ENCODE results near the gene PLXNB1. TPM values are rescaled to one million over a fixed set of nuclear protein-coding genes. Genes with fewer than 3 reads are reported as not detected.

The PLXNB1 gene
- total and polyA plus RNA-seq, 4 experiments from 2014 or later, result 0.48 to 5.0 (median 2.6) TPM; not detected in 1

DNA sequence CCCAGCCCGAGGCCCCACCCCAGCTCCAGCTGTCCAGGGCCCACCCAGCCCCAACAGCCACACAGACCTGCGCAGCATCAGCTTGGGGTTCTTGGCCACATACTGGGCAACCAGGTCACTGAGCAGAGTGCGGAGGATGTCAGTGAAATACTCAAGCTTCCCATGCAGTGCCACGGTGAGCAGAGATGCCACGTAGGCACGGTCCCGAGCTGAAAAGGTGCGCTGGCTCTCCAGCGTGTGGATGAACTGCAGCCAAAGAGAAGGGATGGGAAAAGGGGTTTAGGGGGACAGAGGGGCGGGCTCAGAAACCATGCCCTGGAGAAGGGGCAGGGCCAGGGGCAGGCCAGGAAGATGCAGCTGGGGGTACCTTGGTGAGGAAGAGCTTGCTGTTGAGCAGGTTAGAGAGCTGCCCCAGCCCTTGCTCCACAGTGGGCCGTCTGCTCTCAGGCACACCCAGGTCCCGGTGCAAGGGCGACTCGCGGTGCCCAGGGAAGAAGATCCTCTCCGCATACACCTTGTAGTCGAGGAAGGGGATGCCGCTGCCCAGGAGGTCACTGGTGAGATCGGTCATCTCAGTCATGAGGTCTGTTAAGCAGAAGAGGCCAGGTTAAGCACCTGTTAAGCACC lies 17.4 kb downstream of the PLXNB1 start:
- intact Hi-C loops (cut with micrococcal nuclease), result no loop called here
- no peak overlapping the region for H3K27ac Mint-ChIP-seq
- no peak for DNase-seq

DNA sequence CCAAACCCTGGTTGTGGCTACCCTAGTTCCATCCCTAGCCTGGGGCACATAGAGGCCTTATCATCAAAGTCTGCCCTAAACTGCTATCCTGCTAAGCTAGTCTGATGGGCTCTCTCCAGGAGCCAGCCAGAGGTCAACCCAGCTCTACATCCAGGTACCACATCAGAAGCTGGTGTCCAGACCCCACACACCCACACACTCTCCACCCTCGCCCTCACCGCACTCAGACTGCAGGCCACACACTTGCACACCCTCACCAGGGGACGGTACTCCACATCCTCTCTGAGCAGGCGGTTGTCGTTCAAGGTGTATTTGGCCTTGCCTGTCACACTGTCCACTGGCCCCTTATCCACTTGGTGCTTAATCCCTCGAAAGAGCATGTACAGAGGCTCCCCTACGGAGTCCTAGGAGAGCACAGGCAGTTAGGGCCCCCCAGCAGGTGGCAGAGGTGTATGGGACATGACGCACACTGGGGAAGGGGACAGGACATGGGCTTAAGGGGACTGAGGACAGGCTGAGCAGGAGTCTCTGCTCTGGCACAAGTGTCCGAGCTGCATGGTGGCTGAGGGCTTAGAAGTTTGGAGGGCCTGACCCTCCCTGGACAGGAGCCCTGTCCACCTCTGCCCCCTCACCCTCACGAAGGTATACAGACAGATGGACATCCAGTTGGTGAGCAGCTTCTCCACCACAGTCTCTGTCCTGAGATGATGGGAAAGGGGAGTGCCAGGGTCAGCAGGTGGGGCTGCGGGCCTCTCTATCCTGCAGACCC lies 18.1 kb downstream of the PLXNB1 start:
- no peak for DNase-seq
- no peak overlapping the region for H3K4me3 ChIP-seq (ENCODE audit: low read length in 2 of 2)
- Mint-ChIP-seq H3K27ac (no peak overlapping the region), H3K36me3 (no peaks in the 10 kb centered on the region), H3K9me3 (peaks cover 0 to 1% (median 0%) of the 10 kb centered on the region in 8 donors), H3K4me3 (no peak overlapping the region), H3K27me3 (no peaks in the 10 kb centered on the region), H3K4me1 (no peaks in the 10 kb centered on the region)
- no peaks in the 10 kb centered on the region for H3K27me3 ChIP-seq (ENCODE audit: insufficient read depth, low read length)
- no peaks in the 10 kb centered on the region for H3K4me1 ChIP-seq (ENCODE audit: insufficient read depth, low read length)
- no peaks in the 10 kb centered on the region for H3K9me3 ChIP-seq (ENCODE audit: control insufficient read depth in 1 of 2, low read length in 2 of 2)
- ChIA-PET POLR2A (ENCODE audit: partially characterized antibody) (no interaction called here), CTCF (ENCODE audit: partially characterized antibody) (interaction anchor here (0.9 to 13.7 kb wide), 4 partner anchors 11 to 24 kb away, joined by 5 to 381 read pairs (median 6); partner anchors contain the start of gene PLXNB1)
- H3K36me3 ChIP-seq (ENCODE audit: insufficient read depth, low read length), result no peaks in the 10 kb centered on the region
- intact Hi-C loops (cut with micrococcal nuclease), result no loop called here
- no peak overlapping the region for H3K27ac ChIP-seq (ENCODE audit: low read depth, low read length)

More for the DNA sequence above, 17.4 kb downstream of the PLXNB1 start:
- no peaks in the 10 kb centered on the region for H3K4me1 ChIP-seq (ENCODE audit: insufficient read depth, low read length)
- Mint-ChIP-seq H3K4me3 (no peak overlapping the region), H3K36me3 (no peaks in the 10 kb centered on the region), H3K9me3 (peaks cover 0 to 1% (median 0%) of the 10 kb centered on the region in 8 donors), H3K4me1 (no peaks in the 10 kb centered on the region), H3K27me3 (no peaks in the 10 kb centered on the region)
- CTCF ChIA-PET (ENCODE audit: partially characterized antibody), result interaction anchor here (0.9 to 1.5 kb wide), 2 partner anchors 12 to 24 kb away, joined by 6 to 7 read pairs; no protein-coding TSS in a partner anchor
- H3K27ac ChIP-seq (ENCODE audit: low read depth, low read length), result no peak overlapping the region
- H3K4me3 ChIP-seq (ENCODE audit: low read length in 2 of 2), result no peak overlapping the region
- no peaks in the 10 kb centered on the region for H3K9me3 ChIP-seq (ENCODE audit: control insufficient read depth in 1 of 2, low read length in 2 of 2)
- no peaks in the 10 kb centered on the region for H3K27me3 ChIP-seq (ENCODE audit: insufficient read depth, low read length)
- POLR2A ChIA-PET (ENCODE audit: partially characterized antibody), result no interaction called here
- no peaks in the 10 kb centered on the region for H3K36me3 ChIP-seq (ENCODE audit: insufficient read depth, low read length)

DNA sequence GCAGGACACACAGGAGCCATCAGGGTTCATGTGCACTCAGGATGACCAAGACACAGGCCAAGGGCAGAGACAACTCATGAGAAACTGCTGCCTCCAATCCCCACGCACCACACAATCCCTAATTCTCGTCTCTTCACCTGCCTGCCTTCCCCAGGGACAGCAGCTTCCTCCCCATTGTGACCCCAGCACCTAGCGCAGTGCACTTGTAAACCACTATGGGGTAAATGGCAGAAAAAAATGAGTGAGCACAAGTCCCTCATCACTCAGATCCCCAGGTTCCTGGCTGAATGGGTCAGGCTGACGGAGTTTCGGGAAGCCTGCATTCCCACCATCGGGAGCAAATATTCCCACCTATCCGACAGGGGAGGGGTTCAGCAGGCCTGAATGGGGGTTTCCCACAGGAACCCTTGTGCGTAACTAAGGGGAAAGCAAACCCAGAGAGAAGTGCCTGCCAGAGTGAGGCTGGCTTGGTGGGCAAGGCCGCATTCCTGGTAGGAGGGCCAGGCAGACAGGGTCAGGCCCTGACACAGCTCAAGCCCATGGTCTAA lies 18.8 kb downstream of the PLXNB1 start:
- H3K4me3 ChIP-seq (ENCODE audit: low read length in 2 of 2), result no peak overlapping the region
- CTCF ChIA-PET (ENCODE audit: partially characterized antibody), result interaction anchor here (1.4 to 13.7 kb wide), 3 partner anchors 11 to 145 kb away, joined by 3 to 381 read pairs (median 5); partner anchors contain the start of genes PFKFB4 and PLXNB1
- Mint-ChIP-seq H3K27me3 (no peaks in the 10 kb centered on the region), H3K9me3 (peaks cover 0 to 1% (median 0%) of the 10 kb centered on the region in 8 donors), H3K4me3 (no peak overlapping the region), H3K4me1 (no peaks in the 10 kb centered on the region), H3K27ac (no peak overlapping the region), H3K36me3 (no peaks in the 10 kb centered on the region)
- no peak for DNase-seq
- H3K9me3 ChIP-seq (ENCODE audit: control insufficient read depth in 1 of 2, low read length in 2 of 2), result no peaks in the 10 kb centered on the region
- no peaks in the 10 kb centered on the region for H3K36me3 ChIP-seq (ENCODE audit: insufficient read depth, low read length)
- H3K4me1 ChIP-seq (ENCODE audit: insufficient read depth, low read length), result no peaks in the 10 kb centered on the region
- no peaks in the 10 kb centered on the region for H3K27me3 ChIP-seq (ENCODE audit: insufficient read depth, low read length)
- intact Hi-C loops (cut with micrococcal nuclease), result no loop called here
- H3K27ac ChIP-seq (ENCODE audit: low read depth, low read length), result no peak overlapping the region
- POLR2A ChIA-PET (ENCODE audit: partially characterized antibody), result no interaction called here

DNA sequence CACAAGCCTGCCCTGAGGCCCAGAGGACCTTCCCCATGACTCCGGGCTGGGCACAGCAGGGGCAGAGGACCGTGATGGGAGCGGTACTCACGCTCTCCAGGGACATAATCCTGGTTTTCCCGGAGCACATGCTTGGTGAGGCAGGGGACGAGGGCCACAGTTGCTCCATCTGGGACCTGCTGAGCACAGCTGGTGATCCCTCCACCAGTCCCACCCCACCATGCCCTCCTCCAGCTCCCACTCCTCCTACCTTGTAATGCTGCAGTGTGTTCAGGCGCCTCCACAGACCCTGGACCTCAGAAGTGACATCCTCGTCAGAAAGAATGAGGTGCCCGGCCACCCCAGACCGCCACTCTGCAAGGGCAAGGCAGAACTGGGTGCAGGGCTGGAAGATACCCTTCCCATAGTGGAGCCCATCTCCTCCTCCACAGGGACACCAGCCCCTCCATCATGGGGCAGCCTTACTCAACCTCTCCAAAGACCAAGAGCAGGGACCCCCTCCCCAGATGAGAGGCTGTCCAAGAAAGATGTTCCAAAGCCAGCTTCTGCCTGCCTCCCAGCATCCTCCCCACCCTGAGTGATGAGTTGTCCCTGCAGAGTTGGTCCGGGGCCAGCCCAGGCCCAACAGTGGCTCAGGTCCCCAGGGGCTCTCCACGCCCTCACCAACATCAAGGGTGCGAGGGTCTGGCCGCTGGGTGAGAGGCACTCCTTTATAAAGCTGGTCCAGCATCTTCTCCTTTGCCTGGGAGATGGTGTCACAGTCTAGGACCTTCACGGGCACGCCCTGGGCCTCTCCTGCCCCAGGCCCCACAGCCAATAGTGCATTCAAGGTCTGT lies 19.5 kb downstream of the PLXNB1 start:
- no peak overlapping the region for H3K4me3 ChIP-seq (ENCODE audit: low read length in 2 of 2)
- H3K27me3 ChIP-seq (ENCODE audit: insufficient read depth, low read length), result no peaks in the 10 kb centered on the region
- no peaks in the 10 kb centered on the region for H3K36me3 Mint-ChIP-seq
- no peak for DNase-seq
- H3K27ac ChIP-seq (ENCODE audit: low read depth, low read length), result no peak overlapping the region
- H3K4me3 Mint-ChIP-seq, result no peak overlapping the region
- H3K9me3 Mint-ChIP-seq, result peaks cover 0 to 1% (median 0%) of the 10 kb centered on the region in 8 donors
- intact Hi-C loops (cut with micrococcal nuclease), result no loop called here
- H3K27me3 Mint-ChIP-seq, result no peaks in the 10 kb centered on the region
- CTCF ChIA-PET (ENCODE audit: partially characterized antibody), result interaction anchor here (1.4 to 13.7 kb wide), 4 partner anchors 10 to 146 kb away, joined by 3 to 381 read pairs (median 6); partner anchors contain the start of genes PFKFB4 and PLXNB1
- POLR2A ChIA-PET (ENCODE audit: partially characterized antibody), result no interaction called here
- no peaks in the 10 kb centered on the region for H3K36me3 ChIP-seq (ENCODE audit: insufficient read depth, low read length)
- H3K4me1 ChIP-seq (ENCODE audit: insufficient read depth, low read length), result no peaks in the 10 kb centered on the region
- no peak overlapping the region for H3K27ac Mint-ChIP-seq
- H3K9me3 ChIP-seq (ENCODE audit: control insufficient read depth in 1 of 2, low read length in 2 of 2), result no peaks in the 10 kb centered on the region
- no peaks in the 10 kb centered on the region for H3K4me1 Mint-ChIP-seq

DNA sequence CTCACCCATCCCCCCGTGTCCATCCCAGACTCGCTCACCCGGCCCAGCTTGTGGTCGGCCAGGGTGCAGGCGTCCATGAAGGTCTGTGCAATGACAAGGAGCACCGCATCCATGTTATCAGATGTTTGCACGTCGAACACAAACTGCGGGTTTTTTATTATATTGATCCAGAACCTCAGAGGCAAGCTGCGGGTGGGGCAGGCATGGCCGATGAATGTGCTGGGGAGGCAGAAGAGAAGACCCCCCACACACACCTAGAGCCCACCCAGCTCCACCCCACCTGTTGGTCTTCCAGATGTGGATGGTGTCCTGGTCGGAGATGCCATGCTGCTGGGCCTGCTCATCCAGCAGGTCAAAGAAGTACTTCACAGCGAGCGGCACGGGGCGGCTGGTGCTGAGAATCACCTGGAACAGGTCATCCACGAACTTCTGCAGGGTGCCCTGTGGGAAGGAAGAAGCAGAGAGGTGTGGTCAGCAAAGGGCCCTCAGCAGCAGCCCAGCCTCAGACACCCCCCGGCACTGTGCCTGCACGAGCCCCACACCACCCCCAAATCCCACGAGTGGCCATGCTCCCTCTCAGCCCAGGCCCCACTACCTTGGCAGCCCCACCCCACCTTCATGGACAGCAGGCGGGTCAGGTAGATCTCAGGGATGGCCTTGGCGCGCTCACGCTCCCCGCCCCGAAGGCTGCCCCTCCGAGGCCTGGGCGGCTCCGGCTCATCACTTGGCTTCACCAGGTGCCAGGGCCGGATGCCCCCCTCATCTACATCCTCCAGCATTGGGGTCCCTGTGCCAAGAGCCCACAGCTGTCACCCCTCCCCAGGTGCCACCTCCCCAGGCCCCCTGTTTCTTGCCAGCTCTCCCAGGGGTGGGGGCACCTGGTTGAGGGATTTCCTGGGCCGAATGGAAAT lies 20.3 kb downstream of the PLXNB1 start:
- DNase-seq, result no peak
- Mint-ChIP-seq H3K9me3 (peaks cover 0 to 1% (median 0%) of the 10 kb centered on the region in 8 donors), H3K36me3 (no peaks in the 10 kb centered on the region), H3K27ac (no peak overlapping the region), H3K27me3 (no peaks in the 10 kb centered on the region), H3K4me3 (no peak overlapping the region), H3K4me1 (no peaks in the 10 kb centered on the region)
- Histone ChIP-seq H3K4me3 (ENCODE audit: low read length in 2 of 2) (no peak overlapping the region), H3K36me3 (ENCODE audit: insufficient read depth, low read length) (no peaks in the 10 kb centered on the region), H3K27me3 (ENCODE audit: insufficient read depth, low read length) (no peaks in the 10 kb centered on the region), H3K9me3 (ENCODE audit: control insufficient read depth in 1 of 2, low read length in 2 of 2) (no peaks in the 10 kb centered on the region), H3K27ac (ENCODE audit: low read depth, low read length) (no peak overlapping the region), H3K4me1 (ENCODE audit: insufficient read depth, low read length) (no peaks in the 10 kb centered on the region)
- ChIA-PET CTCF (ENCODE audit: partially characterized antibody) (interaction anchor here (1.4 to 13.7 kb wide), 4 partner anchors 9 to 147 kb away, joined by 3 to 381 read pairs (median 8); partner anchors contain the start of genes PFKFB4 and PLXNB1), POLR2A (ENCODE audit: partially characterized antibody) (no interaction called here)
- intact Hi-C loops (cut with micrococcal nuclease), result no loop called here

DNA sequence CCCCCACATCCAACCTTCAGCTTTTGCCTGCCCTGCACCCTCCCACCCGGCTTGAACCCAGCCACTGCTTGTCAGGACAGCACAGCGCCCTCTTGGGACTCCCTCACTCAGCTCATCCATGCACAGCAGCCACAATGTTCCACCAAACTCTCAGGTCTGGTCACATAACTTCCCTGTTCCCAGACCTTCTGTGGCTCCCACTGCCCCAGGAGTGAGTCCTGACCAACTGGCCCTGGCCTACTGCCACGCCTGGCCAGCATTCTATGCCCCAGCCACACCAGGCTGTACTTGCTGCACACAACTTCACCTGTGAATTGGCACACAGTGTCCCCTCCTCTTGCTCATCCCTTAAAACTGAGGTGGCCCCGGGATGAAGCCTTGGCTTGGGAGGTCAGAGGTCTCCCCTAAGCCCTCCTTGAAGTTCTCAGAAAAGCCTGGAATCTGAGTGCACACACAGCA lies 21.0 kb downstream of the PLXNB1 start:
- ChIA-PET CTCF (ENCODE audit: partially characterized antibody) (interaction anchor here (1.0 to 13.7 kb wide), 6 partner anchors 8 to 141 kb away, joined by 3 to 381 read pairs (median 6); partner anchors contain the start of gene PLXNB1), POLR2A (ENCODE audit: partially characterized antibody) (no interaction called here)
- Mint-ChIP-seq H3K4me3 (no peak overlapping the region), H3K4me1 (no peaks in the 10 kb centered on the region), H3K36me3 (no peaks in the 10 kb centered on the region), H3K27me3 (no peaks in the 10 kb centered on the region), H3K27ac (peak overlapping the region in 2 of 7 donors; percentile 23 to 64), H3K9me3 (peaks cover 0 to 1% (median 0%) of the 10 kb centered on the region in 8 donors)
- DNase-seq, result no peak
- H3K27ac ChIP-seq (ENCODE audit: low read depth, low read length), result no peak overlapping the region
- H3K4me1 ChIP-seq (ENCODE audit: insufficient read depth, low read length), result no peaks in the 10 kb centered on the region
- H3K9me3 ChIP-seq (ENCODE audit: control insufficient read depth in 1 of 2, low read length in 2 of 2), result no peaks in the 10 kb centered on the region
- intact Hi-C loops (cut with micrococcal nuclease), result no loop called here
- no peaks in the 10 kb centered on the region for H3K36me3 ChIP-seq (ENCODE audit: insufficient read depth, low read length)
- no peak overlapping the region for H3K4me3 ChIP-seq (ENCODE audit: low read length in 2 of 2)
- H3K27me3 ChIP-seq (ENCODE audit: insufficient read depth, low read length), result no peaks in the 10 kb centered on the region
